Cerebellar nuclear complex (tissue), 1 donor: ENCODE measurements around the gene STX19.
A peak's percentile ranks its signal among the peaks of the same experiment; 100 is the strongest.

Experiments
- DNase-seq, 2 experiments: peaks; one replicate each; lab custom pipeline; 2025; lab: John Stamatoyannopoulos, UW

STX19 gene

DNA sequence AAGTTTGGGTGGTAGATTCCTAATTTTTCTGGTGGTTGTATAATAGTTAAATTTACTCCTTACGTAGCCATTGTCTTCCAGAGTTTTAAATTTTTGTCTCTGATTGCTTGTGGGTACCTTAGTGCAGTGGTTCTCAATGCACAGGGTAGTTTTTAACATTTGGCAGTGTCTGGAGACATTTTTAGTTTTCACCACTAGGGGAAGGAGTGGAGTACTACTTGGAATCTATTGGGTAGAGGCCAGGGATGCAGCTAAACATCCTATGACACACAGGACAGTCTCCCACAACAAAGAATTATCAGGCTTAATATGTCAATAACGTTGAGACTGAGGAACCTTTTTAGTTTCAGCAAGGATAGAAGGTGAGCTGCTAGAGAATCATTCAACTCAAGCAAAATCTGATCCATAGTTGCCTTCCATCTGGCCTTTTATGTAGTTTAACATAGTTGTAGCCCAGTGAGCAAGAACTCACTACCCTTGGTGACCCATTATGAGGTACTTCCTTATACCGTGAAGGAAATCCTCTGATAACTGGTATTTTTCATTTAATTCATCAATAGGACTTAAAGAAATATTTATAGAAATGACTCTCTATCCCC, 8.6 kb upstream of the STX19 start:
- no peak for DNase-seq

DNA sequence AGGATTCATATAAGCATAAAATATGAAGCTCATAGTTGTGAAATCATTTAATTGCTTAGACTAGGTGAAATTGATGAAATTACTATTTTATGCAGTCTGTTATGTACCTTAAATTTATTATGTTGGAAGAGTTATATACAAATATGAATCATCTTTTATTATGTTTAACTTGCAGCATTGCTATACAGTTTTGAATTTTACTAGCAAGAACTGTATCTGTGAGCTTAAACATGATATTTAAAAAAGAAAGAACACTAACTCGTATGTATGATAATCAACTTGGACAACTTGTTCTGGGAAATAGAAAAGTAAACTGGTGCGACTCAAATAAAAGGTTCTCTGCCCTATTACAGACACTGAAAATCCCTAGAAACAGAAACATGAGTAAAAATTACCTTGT, 1.8 kb downstream of the STX19 start:
- no peak for DNase-seq

DNA sequence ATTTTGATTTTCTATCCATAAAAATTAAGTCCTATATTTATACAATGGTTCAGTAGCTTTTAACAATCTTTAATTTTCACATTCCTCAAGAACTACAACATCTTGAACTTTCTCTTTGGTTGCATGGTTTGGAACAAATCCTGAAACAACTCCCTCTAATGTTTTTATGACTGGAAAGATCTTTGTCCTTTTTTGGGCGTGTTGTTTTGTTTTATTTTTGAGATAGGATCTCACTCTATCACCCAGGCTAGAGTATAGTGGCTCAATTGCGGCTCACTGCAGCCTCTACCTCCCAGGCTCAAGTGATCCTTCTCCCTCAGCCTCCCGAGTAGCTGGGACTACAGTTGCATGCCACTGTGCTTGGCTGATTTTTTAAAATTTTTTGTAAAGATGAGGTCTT, 4.0 kb downstream of the STX19 start:
- DNase-seq, result no peak

DNA sequence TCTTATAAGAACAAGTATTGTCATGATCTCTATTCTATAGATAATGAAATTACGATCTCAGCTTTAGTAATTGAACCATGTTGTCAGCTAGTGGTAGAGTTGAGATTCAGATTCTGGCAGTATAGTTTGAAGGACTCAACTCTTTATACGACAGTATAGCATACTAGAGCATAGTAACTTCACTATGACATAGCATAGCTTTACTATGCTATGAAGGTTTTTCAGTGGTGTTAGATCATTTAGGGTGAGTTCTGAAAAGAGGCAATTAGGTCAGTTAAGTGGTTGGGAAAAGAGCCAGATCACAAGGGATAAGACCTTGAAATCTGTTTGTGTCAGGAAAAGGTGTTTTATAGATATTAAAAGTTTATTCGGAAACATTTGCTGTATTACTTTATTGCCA, 8.1 kb downstream of the STX19 start:
- DNase-seq, result no peak

DNA sequence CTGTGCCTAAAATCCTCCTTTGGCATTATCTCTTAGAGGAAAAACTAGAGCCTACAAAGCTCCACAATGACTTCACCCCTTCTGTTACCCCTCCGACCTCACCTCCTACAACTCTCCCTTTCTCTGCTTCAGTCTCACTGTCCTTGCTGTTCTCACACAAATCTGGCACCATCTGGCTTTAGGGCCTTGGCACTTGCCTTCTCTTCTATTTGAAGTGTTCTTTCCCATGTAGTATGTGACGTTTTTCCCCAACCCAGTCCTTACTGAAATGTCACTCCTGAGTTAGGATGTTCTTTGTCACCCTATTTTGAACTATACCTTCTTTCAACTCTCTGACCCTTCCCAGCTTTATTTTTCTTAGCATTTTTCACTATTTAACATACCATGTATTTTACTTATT, 8.7 kb downstream of the STX19 start:
- DNase-seq, result no peak

DNA sequence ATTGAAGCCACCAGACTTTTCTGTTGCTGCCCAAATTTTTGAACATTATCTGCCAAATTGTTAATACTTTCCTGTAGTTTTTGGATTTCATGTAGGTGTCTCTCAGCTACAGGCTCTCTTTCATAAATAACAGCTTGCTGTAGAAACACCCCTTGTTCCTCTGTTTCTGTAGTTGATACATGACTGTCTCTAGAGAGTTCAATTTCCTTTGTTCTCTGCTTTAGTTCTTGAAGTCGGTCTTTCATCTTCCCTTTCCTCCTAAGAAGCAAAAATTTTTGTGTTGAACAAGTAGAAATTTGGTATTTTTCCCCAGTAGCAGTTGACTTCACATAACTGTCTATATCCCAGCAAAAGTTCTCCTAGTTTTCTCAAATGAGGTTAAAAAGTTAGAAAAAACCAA, 13.4 kb downstream of the STX19 start:
- no peak for DNase-seq

DNA sequence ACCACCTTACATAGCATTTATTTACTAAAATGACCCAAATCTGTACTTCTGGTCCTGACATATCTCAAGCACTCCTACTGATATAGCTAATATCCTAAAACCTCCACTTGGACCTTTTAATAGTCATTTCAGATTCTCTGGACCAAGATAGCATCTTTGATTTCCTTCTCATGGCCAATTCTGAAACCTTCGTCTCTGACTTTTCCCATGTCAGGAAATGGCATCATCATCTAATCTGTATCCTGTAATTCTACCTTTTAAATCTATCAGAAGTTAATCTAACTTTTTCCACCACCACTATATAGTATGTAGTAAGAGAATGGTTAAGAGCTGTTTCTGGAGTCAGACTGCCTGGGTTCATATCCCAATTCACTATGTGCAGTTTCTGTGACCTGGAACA, 16.2 kb downstream of the STX19 start:
- DNase-seq, result no peak

DNA sequence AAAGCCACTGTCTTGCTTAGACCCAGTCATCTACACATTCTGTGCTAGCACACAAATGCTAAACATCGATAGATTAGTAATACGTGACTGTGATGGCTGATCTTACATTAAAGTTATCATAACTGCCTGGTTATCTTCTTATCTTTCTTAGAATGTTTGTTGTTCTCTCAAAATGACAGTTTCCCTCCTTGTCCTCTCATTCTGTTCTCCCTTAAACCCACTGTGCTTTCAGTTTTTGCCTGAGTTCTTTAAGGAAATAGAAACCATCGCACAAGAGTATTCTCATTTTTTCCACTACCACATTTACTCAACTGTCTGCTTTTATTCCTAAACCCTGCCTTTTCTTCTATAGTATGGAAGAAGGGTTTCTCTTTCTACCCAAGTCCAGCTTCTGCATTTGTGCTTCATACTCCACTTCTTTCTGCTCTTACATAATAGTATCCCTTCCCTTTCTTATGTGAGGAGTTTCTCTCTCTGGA, 17.1 kb downstream of the STX19 start:
- DNase-seq, result no peak

DNA sequence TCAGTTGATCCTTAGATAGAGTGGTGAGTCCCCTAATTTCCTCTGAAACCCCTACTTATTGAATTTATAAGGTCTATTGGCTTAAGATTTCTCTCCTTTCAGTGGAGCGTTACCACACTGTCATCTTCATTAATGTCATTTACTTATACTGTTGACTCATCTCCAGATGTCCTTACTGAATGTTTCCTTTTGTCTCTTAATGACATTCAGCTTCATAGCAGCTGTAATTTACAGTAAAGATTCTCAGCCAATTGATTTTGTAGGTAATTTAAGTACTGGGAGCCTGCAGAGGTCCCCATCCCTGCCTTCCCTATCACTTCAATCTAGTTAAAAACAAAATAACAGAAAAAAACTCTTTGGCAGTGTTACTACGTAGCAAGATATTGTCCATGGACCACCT, 18.8 kb downstream of the STX19 start:
- DNase-seq, result no peak

DNA sequence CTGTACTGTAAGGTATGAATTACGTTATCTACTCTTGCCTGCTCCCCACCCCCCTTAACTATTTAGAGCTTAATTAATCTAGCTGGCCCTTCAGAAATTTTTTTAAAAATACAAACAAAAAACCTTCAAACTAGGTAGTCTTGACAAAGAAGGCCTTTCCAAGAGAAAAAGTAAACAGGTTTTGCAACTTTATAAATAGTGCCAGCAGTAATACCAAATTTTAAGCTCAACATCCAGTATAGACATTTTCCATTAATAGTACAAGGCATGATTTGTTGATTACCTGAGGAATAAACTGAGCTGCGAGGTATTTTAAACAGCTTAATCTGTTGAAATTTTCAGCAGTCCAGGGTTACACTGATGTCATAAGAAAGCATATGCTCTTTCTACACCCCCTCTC, 20.1 kb downstream of the STX19 start:
- DNase-seq, result no peak

DNA sequence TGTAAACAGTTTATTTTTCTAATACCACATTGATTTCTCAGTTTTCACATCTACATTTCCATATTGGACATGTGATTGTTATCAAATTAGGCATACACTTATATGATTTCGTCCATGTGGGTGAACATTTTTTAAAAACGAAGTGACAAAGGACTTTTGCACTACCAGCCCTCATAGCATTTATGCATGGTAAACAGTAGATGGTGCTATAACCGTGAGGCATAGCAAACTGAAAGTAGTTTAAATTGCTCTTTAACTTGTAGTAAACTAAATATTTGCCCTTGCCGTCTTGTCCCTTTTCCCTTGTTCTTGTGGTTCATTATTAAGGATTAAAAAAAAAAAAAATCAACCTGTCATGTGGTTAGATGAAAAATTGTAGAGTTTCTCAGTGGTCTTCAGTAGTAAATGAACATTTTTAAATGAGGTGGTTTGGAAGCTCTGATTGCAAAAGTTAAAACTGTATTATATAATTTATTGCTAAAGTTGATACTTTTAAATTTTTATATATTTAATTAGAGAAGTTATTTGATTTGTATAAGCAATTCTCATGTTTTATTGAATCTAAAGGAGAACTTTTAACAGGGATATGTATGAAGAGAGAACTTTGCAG, 24.0 kb downstream of the STX19 start:
- DNase-seq, result no peak

DNA sequence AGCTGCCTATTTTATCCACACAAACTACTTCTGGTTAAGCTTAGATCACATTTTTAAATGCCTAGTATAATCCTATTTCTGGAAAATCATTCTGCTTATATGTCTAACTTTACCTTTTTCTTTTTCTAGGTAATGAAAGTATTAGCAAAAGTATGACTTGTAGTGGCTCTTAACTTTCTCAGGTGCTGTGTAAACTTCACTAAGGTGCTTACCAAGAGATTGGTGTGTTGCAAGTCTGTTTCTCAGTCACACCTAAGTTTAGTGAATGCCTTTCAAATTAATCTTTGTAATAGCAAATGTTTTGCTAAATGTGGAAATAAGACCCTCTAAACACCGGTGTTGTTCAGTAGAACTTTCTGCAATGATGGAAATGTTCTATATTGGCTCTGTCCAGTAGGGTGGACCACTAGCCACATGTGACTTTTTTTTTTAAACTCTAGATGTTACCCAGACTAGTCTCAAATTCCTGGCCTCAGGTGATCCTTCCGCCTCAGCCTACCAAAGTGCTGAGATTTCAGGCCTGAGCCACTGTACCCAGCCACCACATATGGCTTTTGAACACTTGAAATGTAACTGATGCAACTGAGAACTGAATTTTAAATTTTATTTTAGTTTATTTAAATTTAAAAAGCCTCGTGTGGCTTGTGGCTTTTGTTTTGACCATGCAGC, 26.4 kb downstream of the STX19 start:
- DNase-seq, result no peak

DNA sequence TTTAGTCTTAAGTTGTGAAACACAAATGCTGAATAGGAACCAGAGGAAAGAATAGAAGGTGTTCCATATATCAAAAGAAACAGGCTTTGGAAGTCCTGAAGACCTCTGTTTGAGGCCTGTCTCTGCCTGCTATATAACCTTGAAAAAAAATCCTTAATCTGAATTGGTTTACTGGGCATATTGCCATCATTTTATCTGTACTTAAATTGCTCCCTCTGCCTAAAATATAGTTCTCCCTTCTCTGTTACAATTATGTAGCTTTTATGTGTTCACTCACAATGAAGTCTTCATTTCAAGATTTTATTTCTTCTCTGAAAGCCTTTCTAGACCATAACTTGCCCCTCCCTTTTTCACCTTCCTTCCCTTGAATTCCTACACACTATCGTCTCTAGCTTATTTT, 27.2 kb downstream of the STX19 start:
- DNase-seq, result no peak

DNA sequence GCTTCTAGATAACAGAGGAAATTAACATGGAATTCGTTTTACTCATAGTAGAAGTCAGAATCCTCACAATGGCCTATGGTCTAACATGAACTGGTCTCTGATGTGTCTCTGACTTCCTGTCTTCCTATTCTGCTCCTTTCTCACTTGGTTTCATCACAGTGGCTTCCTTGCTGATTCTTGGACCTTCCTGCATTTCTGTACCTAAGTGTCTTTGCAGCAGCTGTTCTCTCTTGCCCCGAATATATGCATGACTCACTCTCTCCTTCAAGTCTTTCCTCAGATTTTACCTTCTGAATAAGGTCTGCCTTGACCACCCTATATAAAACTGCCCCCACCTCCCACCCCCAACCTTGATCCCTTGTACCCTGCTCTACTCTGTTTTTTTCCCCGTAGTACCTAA, 34.3 kb downstream of the STX19 start:
- DNase-seq, result no peak

DNA sequence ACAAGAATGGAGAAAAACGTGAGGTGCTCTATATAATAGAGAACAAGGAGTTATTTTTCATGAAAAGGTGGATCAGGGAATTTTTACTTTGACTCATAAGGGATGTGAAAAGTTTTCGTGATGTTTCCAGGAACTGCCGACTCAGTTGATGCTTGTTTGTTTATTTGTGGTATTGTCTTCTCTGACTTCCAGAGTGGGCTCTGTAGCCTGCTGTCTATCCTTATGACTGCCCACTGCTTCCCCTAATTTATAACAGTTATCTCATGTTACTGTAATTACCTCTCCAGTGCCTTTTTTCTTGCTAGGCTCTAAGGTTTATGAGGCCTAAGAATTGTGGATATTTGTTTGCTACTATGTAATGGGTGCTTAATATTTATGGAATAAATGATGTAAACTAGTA, 36.2 kb downstream of the STX19 start:
- no peak for DNase-seq

DNA sequence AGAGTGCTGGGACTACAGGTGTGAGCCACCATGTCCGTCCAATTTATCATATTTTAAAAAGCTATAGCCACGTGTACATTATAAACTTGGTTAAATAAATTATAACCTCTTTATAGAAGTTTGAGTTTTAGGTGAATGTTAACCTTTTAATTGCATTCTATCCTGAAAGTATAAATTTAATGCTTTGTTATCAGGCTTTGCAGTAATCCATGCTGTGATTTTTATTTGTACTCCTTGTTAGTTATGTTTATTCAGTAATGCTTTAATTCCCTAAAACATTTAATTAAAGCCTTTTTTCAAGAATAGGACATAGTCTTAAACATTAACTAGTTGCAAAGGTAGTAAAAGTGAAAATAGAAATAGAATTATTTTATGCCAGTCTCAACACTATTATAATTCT, 36.8 kb downstream of the STX19 start:
- no peak for DNase-seq

DNA sequence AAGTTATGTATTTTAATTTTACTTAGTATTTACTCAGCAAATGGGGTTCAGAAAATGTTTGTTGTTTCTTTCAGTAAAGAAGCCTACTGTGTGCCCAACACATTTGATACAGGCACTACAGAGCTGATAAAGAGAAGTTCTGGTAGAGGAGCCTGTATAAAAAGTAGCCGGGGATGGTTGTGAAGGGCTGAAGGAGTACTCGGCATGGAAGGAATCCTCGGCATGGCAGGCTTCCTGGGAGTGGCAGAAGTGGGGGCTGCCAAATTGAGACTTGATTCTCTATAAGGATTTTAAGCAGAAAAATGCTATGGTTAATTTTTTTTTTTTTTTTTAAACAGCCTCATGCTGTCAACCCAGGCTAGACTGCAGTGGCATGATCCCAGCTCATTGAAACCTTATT, 39.2 kb downstream of the STX19 start:
- no peak for DNase-seq

DNA sequence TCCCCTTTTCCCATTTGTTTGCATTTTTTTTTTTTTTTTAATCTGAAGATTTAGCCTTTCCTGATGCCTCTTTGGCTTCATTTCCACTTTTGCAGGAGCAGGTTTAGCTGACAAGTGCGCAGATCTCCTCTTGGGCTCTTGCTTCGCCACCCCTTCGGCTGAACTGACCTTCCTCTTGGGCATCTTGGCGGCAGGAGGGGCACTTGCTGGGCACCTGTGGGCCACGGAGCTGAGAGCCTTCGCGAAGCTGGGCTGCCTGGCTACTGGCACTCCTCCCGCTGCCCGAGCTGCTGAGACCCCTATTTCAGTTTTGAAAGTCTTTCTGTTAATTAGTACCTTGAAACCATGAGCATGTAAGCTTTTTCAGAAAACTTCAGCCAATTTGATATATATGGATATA, 39.6 kb downstream of the STX19 start:
- DNase-seq, result no peak

DNA sequence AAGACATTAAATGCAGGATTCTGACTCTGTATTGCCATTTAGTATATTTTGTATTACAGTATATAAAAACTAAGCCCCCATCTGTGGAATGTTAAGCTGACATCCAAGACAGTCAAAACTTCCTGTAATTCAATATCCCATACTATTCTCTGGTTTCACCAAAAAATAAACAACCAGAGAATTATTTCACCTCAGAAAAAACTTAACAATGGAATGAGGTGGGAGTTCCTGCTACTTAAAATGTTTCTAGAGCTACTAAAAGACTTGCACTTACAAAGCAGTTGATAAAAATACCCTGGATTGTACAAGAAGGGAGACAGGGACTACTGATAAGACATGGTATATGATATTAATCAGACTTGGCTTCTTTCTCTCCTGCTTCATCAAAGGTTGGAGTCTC, 40.1 kb downstream of the STX19 start:
- no peak for DNase-seq

DNA sequence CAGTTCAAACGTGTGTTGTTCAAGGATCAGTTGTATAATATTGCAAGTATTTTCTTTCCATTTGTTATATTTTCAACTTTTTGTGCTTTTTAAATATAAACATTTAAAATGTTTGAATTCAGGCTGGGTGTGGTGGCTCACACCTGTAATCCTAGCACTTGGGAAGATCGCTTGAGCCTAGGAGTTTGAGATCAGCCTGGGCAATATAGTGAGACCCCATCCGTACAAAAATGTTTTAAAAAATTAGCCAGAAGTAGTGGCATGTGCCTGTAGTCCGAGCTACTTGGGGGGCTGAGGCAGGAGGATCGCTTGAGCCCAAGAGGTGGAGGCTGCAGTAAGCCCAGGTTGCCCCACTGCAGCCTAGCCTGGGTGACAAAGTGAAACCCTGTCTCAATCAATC, 43.8 kb downstream of the STX19 start:
- DNase-seq, result no peak

DNA sequence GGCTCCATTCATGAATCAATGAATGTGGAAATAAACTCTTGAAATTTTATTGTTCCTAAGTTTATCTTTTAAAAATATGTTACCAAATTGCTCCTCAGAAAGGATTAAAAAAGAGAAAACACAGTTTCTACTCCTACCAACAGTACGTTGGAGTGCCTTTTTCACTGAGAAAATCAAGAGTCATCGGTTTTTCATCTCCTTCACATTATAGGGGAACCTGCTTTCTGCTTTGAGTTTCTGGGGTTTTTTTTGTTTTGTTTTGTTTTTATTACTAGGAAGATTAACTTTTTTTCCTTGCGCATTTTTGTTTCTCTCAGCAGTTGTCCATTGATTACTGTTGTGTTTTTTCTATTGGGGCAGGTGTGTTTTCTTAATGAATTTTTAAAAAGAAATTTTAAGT, 45.0 kb downstream of the STX19 start:
- DNase-seq, result no peak

DNA sequence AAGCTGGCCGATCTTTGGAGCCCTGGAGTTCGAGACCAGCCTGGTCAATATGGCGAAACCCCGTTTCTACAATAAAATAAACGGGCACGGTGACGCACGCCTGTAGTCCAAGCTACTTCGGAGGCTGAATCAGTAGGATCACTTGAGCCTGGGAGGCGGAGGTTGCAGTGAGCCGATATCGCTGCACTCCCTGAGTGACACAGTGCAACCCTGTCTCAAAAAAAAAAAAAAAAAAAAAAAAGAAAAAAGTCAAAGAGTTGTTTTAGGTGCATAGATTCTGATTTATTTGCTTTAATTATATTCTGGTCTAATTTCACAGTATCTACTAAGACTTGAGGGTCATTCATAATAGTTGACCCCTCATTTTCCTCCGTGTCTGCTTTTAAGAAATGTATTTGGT, 46.7 kb downstream of the STX19 start:
- no peak for DNase-seq

DNA sequence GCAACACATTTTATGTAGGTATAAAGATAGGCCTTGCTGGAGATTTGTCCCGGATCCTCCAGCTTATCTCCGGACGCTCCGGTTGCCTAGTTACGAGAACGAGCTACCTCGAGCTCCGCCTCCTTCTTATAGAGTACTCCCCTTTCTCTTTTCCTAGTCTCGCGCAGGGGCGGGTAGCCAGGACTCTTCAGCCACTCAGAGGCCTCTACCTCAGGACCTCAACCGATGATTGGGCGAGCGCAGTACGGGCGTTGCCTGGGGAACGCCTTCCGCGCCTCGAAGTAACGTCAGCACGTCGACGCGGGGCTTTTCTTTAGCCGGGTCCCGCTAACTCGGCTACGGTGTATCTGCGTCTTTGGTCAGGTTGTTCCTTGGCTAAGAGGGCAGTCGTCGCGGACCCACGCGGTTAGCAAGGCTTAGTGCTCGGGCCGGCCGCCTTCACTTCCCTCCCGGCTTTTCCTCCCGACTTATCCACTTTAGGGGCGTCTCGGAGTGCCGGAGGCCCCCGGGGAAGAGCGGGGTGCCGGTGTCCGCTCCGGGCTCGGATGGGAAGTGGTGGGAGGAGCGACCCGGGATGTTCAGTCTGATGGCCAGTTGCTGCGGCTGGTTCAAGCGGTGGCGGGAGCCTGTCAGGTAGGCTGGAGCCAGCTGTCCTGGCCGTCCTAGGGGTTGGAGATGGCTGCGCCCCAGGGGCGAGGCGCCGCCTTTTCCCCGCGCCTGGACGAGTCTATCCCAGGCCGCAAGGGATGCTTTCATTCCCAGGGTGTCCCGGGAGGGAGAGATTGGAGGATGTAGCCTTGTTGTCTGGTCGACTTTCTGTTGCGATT, 48.3 kb downstream of the STX19 start, which contains the start of gene ARL13B:
Gene ARL13B, plus strand, starts transcription at position 306 of the 827 bp plus-strand sequence. Its CDS starts 269 bp downstream, at position 575.
- DNase-seq, result peak; percentile 83 to 97
